ENCODE results near the gene MAPKAP1.

Gene MAPKAP1

GRCh38 chr9:125609744-125610143 lies 97.3 kb downstream of the MAPKAP1 start:
- Histone ChIP-seq H3K27ac (no peak overlapping the region), H3K9me3 (ENCODE audit: low read depth, low read length) (no peaks in the 10 kb centered on the region), H3K36me3 (ENCODE audit: insufficient read depth, low read length) (no peaks in the 10 kb centered on the region; the same call in 1 of the 2 replicates), H3K4me3 (no peak overlapping the region), H3K9ac (ENCODE audit: insufficient read length) (no peak overlapping the region)
- no peak for DNase-seq (ENCODE audit: low read depth, low spot score)
- TF ChIP-seq EZH2 (IDR thresholded peaks at IDR 0.05), result no peak
- no peak for TF ChIP-seq POLR2AphosphoS5 (IDR thresholded peaks at IDR 0.05; ENCODE audit: borderline replicate concordance, low read depth, low read length)
- no peak for TF ChIP-seq FOXP2 (optimal IDR thresholded peaks at IDR 0.05; ENCODE audit: control extremely low read depth, extremely low read length, insufficient read depth)

- no peaks in the 10 kb centered on the region for H3K9me3 ChIP-seq (ENCODE audit: low read depth, low read length)
- H3K36me3 ChIP-seq (ENCODE audit: insufficient read depth, low read length), result no peaks in the 10 kb centered on the region; the same call in 1 of the 2 replicates
- H3K9ac ChIP-seq (ENCODE audit: insufficient read length), result no peak overlapping the region
- DNase-seq (ENCODE audit: low read depth, low spot score), result no peak
- H3K27ac ChIP-seq, result no peak overlapping the region
- H3K4me3 ChIP-seq, result no peak overlapping the region
- no peak for TF ChIP-seq FOXP2 (optimal IDR thresholded peaks at IDR 0.05; ENCODE audit: control extremely low read depth, extremely low read length, insufficient read depth)
- TF ChIP-seq POLR2AphosphoS5 (IDR thresholded peaks at IDR 0.05; ENCODE audit: borderline replicate concordance, low read depth, low read length), result no peak
- TF ChIP-seq EZH2 (IDR thresholded peaks at IDR 0.05), result no peak
Measured at GRCh38 chr9:125608489-125609224, 98.4 kb downstream of the MAPKAP1 start.

- Histone ChIP-seq H3K27ac (no peak overlapping the region), H3K9ac (ENCODE audit: insufficient read length) (no peak overlapping the region), H3K9me3 (ENCODE audit: low read depth, low read length) (no peaks in the 10 kb centered on the region), H3K36me3 (ENCODE audit: insufficient read depth, low read length) (no peaks in the 10 kb centered on the region), H3K4me3 (no peak overlapping the region)
- TF ChIP-seq FOXP2 (optimal IDR thresholded peaks at IDR 0.05; ENCODE audit: control extremely low read depth, extremely low read length, insufficient read depth), result no peak
- TF ChIP-seq EZH2 (IDR thresholded peaks at IDR 0.05), result no peak
- no peak for DNase-seq (ENCODE audit: low read depth, low spot score)
Measured at GRCh38 chr9:125604196-125604595, 102.8 kb downstream of the MAPKAP1 start.

GRCh38 chr9:125603478-125604021 lies 103.5 kb downstream of the MAPKAP1 start:
- Histone ChIP-seq H3K27ac (no peak overlapping the region), H3K9me3 (ENCODE audit: low read depth, low read length) (no peaks in the 10 kb centered on the region), H3K36me3 (ENCODE audit: insufficient read depth, low read length) (no peaks in the 10 kb centered on the region), H3K4me3 (no peak overlapping the region), H3K9ac (ENCODE audit: insufficient read length) (no peak overlapping the region)
- TF ChIP-seq POLR2AphosphoS5 (IDR thresholded peaks at IDR 0.05; ENCODE audit: borderline replicate concordance, low read depth, low read length), result no peak
- TF ChIP-seq EZH2 (IDR thresholded peaks at IDR 0.05), result no peak
- TF ChIP-seq FOXP2 (optimal IDR thresholded peaks at IDR 0.05; ENCODE audit: control extremely low read depth, extremely low read length, insufficient read depth), result no peak
- no peak for DNase-seq (ENCODE audit: low read depth, low spot score)

- Histone ChIP-seq H3K4me3 (no peak overlapping the region), H3K36me3 (ENCODE audit: insufficient read depth, low read length) (no peaks in the 10 kb centered on the region), H3K9me3 (ENCODE audit: low read depth, low read length) (no peaks in the 10 kb centered on the region), H3K27ac (no peak overlapping the region), H3K9ac (ENCODE audit: insufficient read length) (no peak overlapping the region)
- no peak for TF ChIP-seq FOXP2 (optimal IDR thresholded peaks at IDR 0.05; ENCODE audit: control extremely low read depth, extremely low read length, insufficient read depth)
- no peak for TF ChIP-seq EZH2 (IDR thresholded peaks at IDR 0.05)
- no peak for TF ChIP-seq POLR2AphosphoS5 (IDR thresholded peaks at IDR 0.05; ENCODE audit: borderline replicate concordance, low read depth, low read length)
- no peak for DNase-seq (ENCODE audit: low read depth, low spot score)
Measured at GRCh38 chr9:125601961-125602360, 105.0 kb downstream of the MAPKAP1 start.

- Histone ChIP-seq H3K9ac (ENCODE audit: insufficient read length) (no peak overlapping the region), H3K4me3 (no peak overlapping the region), H3K27ac (no peak overlapping the region), H3K36me3 (ENCODE audit: insufficient read depth, low read length) (no peaks in the 10 kb centered on the region), H3K9me3 (ENCODE audit: low read depth, low read length) (no peaks in the 10 kb centered on the region)
- no peak for TF ChIP-seq POLR2AphosphoS5 (IDR thresholded peaks at IDR 0.05; ENCODE audit: borderline replicate concordance, low read depth, low read length)
- no peak for TF ChIP-seq EZH2 (IDR thresholded peaks at IDR 0.05)
- TF ChIP-seq FOXP2 (optimal IDR thresholded peaks at IDR 0.05; ENCODE audit: control extremely low read depth, extremely low read length, insufficient read depth), result no peak
- DNase-seq (ENCODE audit: low read depth, low spot score), result no peak
Measured at GRCh38 chr9:125600194-125600593, 106.8 kb downstream of the MAPKAP1 start.

- DNase-seq (ENCODE audit: low read depth, low spot score), result no peak
- Histone ChIP-seq H3K9me3 (ENCODE audit: low read depth, low read length) (no peaks in the 10 kb centered on the region), H3K27ac (no peak overlapping the region), H3K4me3 (no peak overlapping the region), H3K36me3 (ENCODE audit: insufficient read depth, low read length) (no peaks in the 10 kb centered on the region), H3K9ac (ENCODE audit: insufficient read length) (no peak overlapping the region)
- no peak for TF ChIP-seq POLR2AphosphoS5 (IDR thresholded peaks at IDR 0.05; ENCODE audit: borderline replicate concordance, low read depth, low read length)
- no peak for TF ChIP-seq EZH2 (IDR thresholded peaks at IDR 0.05)
- no peak for TF ChIP-seq FOXP2 (optimal IDR thresholded peaks at IDR 0.05; ENCODE audit: control extremely low read depth, extremely low read length, insufficient read depth)
Measured at GRCh38 chr9:125594223-125594610, 112.8 kb downstream of the MAPKAP1 start.

GRCh38 chr9:125593581-125594222 lies 113.3 kb downstream of the MAPKAP1 start:
- TF ChIP-seq EZH2 (IDR thresholded peaks at IDR 0.05) (no peak), POLR2AphosphoS5 (IDR thresholded peaks at IDR 0.05; ENCODE audit: borderline replicate concordance, low read depth, low read length) (no peak), FOXP2 (optimal IDR thresholded peaks at IDR 0.05; ENCODE audit: control extremely low read depth, extremely low read length, insufficient read depth) (no peak)
- Histone ChIP-seq H3K9me3 (ENCODE audit: low read depth, low read length) (no peaks in the 10 kb centered on the region), H3K4me3 (no peak overlapping the region), H3K9ac (ENCODE audit: insufficient read length) (no peak overlapping the region), H3K27ac (no peak overlapping the region), H3K36me3 (ENCODE audit: insufficient read depth, low read length) (no peaks in the 10 kb centered on the region)
- peak; percentile 81 for DNase-seq (ENCODE audit: low read depth, low spot score)
